Activated CD4-positive, alpha-beta T cell treated with anti-CD3 and anti-CD28 coated beads for 1 hour (primary cell): ENCODE measurements around the gene OGA.

ENCODE experiments used
- DNase-seq: peaks from one replicate; pipeline ENCODE4 v3.0.0-alpha.2; 2020

The OGA gene

DNA sequence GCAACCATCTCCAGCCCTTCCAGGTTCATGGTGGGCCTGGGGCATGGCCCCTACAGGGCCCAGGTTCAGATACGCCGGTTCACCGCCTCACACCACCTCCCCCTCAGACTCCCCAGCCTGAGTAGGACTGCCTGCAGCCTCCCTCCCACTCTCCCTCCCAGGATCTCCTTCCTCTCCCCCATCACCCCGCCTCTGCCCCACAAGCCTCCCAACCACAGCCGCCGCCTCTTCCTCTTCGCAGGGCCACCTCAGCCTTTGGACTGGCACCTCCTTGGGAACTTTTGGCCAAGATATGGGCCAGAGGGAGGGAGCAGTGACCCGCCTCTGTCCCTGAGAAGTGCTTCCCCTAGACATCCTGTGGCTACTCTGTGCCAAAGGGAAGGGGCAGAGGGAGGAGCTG lies 16.1 kb upstream of the OGA start:
- no peak for DNase-seq

DNA sequence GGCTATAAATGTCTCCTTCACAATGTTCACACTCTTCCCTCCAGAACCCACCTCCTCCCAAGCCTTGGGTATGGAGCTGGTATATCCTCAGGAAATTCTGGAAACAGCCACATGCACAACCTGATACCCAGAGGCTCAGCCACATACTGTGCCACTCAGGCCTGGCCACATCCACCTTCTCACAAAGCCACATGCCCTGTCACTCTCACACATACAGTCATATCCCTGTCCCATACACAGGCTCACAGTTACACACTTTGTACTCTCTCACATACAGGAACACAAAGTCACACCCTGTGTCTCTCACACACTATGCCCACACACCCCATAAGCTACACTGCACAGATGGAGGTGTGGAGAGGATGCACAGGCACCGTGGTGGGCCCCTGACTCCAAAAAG lies 15.2 kb upstream of the OGA start:
- DNase-seq, result no peak

GRCh38 chr10:101832325-101832771 lies 14.1 kb upstream of the OGA start:
- DNase-seq, result no peak

- no peak for DNase-seq
Measured at GRCh38 chr10:101831169-101831811, 13.0 kb upstream of the OGA start.

GRCh38 chr10:101830322-101831168 lies 12.3 kb upstream of the OGA start:
- peak; percentile 91 for DNase-seq

DNA sequence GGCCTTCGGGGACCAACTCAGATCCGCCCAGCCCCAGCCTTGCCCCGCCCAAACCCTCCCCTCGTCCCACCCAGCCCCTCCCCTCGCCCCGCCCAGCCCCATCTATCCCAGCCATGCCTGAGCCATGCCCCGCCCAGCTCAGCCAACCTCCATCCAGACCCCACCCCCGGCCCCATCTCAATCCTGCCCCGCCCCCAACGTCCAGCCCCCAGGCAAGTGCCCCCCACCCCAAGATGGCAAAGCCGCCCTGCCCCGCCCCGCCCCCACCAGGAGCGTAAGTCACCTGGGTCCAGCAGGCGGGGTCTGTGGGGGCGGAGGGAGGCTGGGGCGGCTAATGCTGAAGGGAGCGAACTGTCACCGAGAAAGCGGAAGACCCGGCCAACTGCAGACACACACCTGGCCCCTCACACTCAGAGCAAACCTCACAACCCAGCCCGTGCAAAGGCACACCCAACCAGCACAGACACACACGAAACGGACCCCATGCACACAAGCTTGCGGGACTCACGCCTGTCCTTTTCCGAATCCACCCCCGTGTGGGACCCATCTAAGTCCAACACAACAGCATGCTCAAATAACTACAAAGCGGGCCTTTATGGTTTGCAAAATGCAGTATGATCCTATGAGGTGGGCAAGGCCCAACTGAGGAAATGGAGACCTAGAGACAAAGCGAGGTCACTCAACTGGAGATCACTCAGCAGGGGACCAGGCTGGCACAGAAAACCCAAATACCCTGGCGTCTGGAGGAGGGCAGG lies 11.5 kb upstream of the OGA start:
- DNase-seq, result peak; percentile 41

DNA sequence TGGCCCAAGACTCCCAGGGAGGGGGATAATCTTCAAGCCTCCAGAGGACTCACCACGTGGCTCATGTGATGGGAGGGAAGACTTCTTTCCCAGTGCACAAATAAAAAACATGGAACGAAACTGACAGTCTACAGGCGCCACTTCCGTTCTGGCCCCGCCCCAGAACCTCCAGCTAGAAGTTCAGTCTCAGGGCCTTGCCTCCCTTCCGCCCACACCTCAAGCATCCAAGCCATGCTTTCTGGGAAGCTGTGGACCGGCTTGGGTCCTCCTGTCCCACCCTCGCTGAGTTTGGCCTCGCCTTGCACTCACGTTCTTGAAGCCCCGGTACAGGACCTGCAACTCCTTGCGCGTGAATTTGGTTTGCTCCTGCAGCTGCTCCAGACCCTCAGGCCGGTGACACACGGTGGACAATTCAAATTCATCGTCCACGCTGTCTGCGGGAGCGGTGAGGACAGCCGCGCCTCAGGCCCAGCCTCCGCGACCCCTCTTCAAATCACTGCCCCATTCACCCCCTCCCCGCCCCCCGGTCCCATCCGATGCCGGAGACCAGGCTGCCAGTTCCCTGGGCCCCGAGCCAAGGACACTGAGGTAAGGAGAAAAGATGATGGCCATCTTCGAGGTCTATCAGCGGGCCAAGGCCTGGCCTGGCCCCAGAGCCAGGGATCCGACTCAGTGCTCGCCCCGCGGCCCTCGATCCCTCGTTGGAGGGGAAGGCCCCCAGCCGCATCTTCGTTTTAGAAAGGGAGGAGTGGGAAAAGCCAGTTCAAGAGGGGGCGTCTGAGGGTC lies 10.7 kb upstream of the OGA start:
- no peak for DNase-seq

- DNase-seq, result no peak
Measured at GRCh38 chr10:101827919-101828600, 9.8 kb upstream of the OGA start.

- no peak for DNase-seq
Measured at GRCh38 chr10:101826852-101827434, 8.7 kb upstream of the OGA start.

DNA sequence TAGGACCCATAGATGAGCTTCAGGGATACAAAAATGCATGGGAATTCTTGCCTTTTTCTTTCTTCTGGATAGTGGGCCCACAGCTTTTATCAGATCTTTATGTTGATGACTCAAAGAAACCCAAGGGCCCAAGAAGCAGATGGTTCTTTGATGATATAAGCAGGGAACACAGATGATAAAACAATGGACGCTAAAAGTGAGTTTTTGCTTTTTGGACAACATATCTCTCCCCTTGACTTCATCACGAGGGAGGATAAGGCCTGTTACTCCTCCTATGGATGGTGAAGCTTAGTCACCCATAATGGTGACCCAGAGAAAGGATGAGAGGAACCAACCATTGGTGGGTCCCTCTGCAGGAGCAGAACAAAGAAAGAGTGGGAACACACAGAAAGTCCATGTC lies 6.5 kb upstream of the OGA start:
- DNase-seq, result no peak

GRCh38 chr10:101818872-101819633 lies 809 bp upstream of the OGA start:
- no peak for DNase-seq

DNA sequence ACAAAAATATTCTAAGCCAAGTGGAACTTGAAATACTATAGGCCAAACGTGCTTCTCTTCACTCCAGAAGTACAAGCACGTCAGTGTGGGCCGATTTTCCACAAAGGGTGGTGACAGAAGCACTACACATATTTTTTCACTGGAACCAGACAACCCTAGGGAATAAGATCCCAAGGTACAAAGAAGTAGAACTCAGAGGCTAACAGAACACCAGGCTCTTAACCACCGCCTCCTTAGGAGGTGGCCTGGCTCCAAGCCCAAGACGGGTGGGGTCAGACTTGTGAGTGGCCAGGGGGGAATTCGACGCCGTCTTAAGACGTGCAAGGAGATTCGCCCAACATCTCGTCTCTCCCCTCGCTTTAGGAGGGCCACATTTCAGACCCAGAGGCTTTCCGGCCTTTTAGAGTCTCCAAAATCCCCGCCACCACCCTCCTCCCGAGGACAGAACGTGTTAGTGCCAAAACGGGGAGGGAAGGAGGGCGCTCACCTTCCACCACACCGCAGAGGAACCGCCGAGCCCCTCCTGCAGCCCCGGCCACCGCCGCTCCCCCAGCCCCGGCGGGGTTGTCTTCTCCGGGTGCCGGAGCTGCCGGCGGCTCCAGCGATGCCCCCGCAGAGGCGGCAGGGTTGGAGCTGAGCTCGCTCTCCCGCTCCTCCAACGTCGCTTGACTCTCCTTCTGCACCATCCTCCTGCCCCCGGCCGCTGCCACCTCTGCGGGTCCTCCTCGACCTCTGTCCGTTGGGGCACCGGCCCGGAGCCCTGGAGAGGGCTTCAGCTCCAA lies 716 bp downstream of the OGA start:
- DNase-seq, result no peak

GRCh38 chr10:101816913-101817336 lies 1.3 kb downstream of the OGA start:
- no peak for DNase-seq

DNA sequence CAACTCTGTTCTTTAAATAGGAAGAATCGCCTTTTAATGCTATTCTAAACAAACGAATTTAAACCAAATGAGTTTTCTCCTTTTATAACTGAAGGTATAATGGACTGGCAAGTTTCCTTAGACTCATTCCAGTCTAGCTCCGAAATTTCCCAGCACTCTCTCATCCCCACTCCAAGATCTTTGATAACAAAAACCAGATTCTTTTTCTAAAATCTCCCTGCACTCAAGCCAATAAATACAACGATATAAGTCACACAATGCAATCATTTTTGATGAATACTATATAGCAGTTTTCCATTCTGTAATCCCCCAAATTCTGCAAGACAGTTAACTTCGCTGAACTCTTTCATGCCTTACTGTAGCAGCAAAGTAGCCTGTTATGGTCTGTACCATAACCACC lies 1.9 kb downstream of the OGA start:
- no peak for DNase-seq

GRCh38 chr10:101814466-101815071 lies 3.7 kb downstream of the OGA start:
- DNase-seq, result no peak

DNA sequence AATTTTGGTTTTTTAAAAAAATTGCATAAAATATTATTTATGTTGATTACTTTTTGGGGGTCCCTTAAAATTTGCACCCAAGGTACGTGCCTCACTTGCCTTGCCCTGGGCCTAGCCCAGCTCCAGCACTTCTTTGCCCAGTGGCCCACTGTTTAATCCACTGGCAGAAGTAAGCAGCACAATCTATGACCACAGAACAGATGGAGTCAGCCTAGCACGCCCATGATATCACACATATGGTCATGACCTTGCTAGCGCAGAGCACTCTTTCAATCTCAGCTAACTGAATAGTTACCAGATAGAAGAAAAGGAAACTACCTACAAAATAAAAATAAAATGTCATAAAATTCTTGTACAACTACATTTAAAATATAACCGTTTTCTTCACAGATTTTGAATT lies 5.6 kb downstream of the OGA start:
- no peak for DNase-seq

GRCh38 chr10:101807158-101807557 lies 11.1 kb downstream of the OGA start:
- no peak for DNase-seq

GRCh38 chr10:101803511-101803910 lies 14.7 kb downstream of the OGA start:
- no peak for DNase-seq

GRCh38 chr10:101797403-101798059 lies 20.7 kb downstream of the OGA start:
- no peak for DNase-seq
